ENCODE results near the gene GPR61.

Gene GPR61

DNA sequence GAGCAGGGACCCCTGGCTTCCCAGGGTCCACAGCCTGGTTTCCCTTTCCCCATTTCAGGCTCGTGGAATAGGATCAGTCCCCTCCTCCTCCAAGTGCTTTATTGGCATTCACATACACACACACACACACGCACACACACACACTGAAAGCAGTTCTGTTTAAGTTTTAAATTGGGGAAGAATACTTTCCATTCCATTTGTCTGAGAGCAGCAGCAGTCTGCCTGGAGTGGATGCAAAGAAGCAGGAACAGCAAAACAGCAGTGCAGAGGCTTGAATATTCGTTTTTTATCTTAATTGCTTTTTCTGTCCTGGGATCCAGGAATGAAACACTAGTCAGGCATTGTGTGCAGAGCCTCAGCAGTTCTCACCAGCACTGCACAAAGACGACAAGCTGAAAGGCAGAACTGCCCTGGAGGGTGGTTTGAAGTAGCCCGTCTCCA lies 38.7 kb upstream of the GPR61 start:
- TF ChIP-seq, protein P1, sequence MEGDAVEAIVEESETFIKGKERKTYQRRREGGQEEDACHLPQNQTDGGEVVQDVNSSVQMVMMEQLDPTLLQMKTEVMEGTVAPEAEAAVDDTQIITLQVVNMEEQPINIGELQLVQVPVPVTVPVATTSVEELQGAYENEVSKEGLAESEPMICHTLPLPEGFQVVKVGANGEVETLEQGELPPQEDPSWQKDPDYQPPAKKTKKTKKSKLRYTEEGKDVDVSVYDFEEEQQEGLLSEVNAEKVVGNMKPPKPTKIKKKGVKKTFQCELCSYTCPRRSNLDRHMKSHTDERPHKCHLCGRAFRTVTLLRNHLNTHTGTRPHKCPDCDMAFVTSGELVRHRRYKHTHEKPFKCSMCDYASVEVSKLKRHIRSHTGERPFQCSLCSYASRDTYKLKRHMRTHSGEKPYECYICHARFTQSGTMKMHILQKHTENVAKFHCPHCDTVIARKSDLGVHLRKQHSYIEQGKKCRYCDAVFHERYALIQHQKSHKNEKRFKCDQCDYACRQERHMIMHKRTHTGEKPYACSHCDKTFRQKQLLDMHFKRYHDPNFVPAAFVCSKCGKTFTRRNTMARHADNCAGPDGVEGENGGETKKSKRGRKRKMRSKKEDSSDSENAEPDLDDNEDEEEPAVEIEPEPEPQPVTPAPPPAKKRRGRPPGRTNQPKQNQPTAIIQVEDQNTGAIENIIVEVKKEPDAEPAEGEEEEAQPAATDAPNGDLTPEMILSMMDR (conservative IDR thresholded peaks at IDR 0.05; ENCODE audit: low read depth, low read length) = no peak
- no peak overlapping the region for H3K4me3 ChIP-seq (ENCODE audit: low read depth, low read length)
- peak; percentile 75 for DNase-seq (ENCODE audit: low read depth)

DNA sequence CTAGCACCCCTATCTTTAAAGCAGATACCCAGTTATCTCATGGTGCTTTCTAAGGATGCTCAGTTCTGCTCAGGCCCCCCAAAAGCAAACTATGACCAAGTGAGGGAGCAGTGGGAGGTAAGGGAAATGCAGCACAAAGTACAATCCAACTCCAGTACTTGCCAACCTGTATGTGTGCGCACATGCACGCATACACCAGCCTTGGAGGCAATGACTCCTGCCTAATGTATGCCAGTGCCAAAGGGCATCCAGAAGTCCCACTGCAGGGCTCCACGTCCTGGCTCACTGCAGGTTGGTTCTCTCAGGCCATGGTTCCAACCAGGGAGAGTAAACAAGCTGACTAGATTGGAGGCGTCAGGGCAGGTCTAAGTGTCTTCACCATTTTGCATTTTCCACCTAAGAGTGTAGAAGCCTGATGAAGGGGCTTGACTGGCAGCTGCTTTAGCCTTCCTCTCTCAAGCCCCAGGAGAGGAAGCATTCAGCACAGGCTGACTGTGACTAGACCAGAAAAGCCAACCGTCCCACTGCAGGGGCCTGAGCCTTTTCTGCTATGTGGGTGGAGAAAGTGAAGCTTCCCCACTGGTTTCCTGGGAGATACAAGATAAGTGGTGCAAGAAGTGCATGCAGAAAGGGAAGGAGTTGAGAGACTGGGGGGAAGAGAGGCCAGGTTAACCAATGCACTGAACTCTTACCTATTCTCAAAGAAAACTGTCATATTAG lies 37.9 kb upstream of the GPR61 start:
- no peak for DNase-seq (ENCODE audit: low read depth)
- TF ChIP-seq, protein P1 (conservative IDR thresholded peaks at IDR 0.05; ENCODE audit: low read depth, low read length) = no peak

DNA sequence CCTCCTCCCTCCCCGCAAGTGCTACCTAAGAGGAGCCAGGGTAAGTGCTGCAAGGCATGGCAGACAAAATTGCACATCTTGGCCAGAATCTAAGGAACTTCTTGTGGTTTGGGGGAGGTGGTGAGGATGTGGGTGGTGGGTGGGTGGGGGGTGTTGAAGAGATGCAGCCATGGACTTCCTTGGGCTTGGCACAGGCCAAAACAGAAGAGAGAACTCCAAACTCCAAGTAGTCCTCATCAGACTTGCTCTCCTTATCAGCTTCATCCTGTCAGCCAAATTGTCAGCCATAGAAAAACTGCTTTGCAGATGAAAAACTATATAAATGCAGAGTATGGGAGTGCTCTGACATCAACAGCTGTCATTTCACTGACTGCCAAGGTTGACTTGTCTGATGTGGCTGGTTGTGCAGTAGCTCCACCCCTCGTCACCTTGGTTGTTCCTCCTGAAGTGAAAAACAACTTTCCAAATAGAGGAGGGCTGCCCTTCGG lies 37.3 kb upstream of the GPR61 start:
- DNase-seq (ENCODE audit: low read depth) = no peak
- TF ChIP-seq, protein P1 (conservative IDR thresholded peaks at IDR 0.05; ENCODE audit: low read depth, low read length) = no peak

More for the DNA sequence above, 37.9 kb upstream of the GPR61 start:
- H3K4me3 ChIP-seq (ENCODE audit: low read depth, low read length) = no peak overlapping the region

DNA sequence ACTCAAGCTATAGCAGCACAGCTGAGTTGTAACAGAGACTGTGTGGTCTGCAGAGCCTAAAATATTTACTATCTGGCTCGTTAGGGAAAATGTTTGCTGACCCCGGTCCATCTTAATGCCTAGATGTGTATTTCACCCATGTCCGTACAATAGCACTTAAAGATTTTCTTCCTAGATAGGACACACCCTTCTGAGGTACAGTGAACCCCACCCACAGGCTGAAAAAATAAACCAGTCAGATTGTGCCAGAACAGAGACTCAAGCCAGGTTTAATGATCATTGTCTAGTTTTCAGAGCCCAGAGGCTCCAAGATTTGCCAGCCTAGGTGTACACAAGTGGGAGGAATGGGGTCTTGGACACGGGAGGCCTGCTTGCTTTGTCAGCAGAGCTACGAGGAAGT lies 35.7 kb upstream of the GPR61 start:
- no peak for DNase-seq (ENCODE audit: low read depth)
- no peak overlapping the region for H3K4me3 ChIP-seq (ENCODE audit: low read depth, low read length)
- TF ChIP-seq, protein P1 (conservative IDR thresholded peaks at IDR 0.05; ENCODE audit: low read depth, low read length) = no peak

More for the DNA sequence above, 37.3 kb upstream of the GPR61 start:
- H3K4me3 ChIP-seq (ENCODE audit: low read depth, low read length) = no peak overlapping the region

DNA sequence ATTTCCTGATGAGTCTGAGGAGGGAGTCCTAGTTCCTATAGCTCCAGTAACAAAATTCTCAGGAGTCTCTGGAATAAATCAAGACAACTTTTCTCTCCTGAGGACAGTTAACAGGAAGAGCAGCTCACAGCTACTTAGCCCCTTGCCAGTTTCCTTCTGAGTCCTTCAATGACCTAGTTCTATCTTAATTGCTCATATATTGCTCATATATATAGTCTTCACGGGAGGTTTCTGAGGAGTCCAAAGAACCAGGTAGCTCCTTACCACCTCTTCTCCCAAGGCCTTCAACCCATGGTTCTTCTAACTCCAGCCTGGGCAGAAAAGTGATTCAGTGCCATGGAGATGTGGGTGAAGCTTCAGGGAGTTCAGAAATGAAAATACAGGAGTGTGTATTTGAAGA lies 34.7 kb upstream of the GPR61 start:
- H3K4me3 ChIP-seq (ENCODE audit: low read depth, low read length) = no peak overlapping the region
- TF ChIP-seq, protein P1 (conservative IDR thresholded peaks at IDR 0.05; ENCODE audit: low read depth, low read length) = no peak
- no peak for DNase-seq (ENCODE audit: low read depth)

DNA sequence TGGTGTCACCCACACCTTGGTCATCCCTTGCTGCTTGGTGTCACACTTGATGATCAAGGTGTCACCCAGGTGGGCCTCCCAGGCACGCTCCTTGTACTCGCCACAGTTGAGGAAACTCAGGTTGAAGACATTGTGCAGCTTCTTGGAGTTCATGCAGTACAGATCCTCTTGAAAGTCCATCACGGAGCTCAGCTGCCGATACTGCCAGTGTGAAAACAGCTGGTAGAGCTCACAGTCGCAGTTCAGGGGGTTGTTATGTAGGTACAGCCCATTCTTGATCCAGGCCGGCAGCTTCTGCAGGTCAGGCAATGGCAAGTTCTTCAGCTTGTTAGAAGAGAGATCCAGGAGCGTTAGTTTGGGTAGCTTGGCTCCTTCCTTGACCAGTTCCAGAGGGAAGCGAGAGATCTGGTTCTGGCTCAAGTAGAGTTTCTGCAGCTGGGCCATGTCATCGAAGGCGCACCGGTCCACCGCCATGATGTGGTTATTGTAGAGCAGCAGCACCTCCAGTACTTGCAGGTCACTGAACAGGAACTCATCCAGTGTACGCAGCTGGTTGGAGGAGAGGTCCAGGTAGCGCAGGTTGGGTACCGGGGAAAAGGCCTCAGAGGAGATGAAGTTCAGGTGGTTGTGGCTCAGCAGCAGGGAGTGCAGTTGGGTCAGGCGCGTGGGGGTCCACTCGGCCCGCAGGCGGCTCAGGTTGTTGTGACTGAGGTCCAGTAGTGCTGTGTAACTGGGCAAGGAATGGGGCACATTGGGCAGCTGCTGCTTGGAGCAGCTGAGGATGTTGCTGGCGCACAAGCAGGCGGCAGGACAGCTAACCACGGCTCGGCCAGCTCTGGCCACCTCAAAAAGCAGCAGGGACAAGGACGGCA lies 31.4 kb upstream of the GPR61 start:
- no peak overlapping the region for H3K4me3 ChIP-seq (ENCODE audit: low read depth, low read length)
- DNase-seq (ENCODE audit: low read depth) = no peak
- TF ChIP-seq, protein P1 (conservative IDR thresholded peaks at IDR 0.05; ENCODE audit: low read depth, low read length) = no peak
